IPS DF 4.7 (cell line): Measurements from ENCODE around the gene SRRM4.
"Not testable (repeated sequence)": the region's sequence is repeated elsewhere in the genome, so short reads cannot be mapped to it uniquely, and the experiment has no call there.

Experiments
- DNase-seq: peaks from one replicate; pipeline ENCODE4 v3.0.0-alpha.2; 2013; ENCODE audit warnings: low spot score; ENCODE audit errors: extremely low read depth

The SRRM4 gene

GRCh38 chr12:119068129-119068856 lies 87.0 kb downstream of the SRRM4 start:
- DNase-seq: no peak

- no peak for DNase-seq
Observed at GRCh38 chr12:119069147-119069642, 87.9 kb downstream of the SRRM4 start.

- no peak for DNase-seq
Observed at GRCh38 chr12:119071176-119071575, 89.8 kb downstream of the SRRM4 start.

- DNase-seq: no peak
Observed at GRCh38 chr12:119071638-119072231, 90.4 kb downstream of the SRRM4 start.

- no peak for DNase-seq
Observed at GRCh38 chr12:119072440-119072839, 91.1 kb downstream of the SRRM4 start.

- DNase-seq: no peak
Observed at GRCh38 chr12:119075222-119075787, 94.0 kb downstream of the SRRM4 start.

GRCh38 chr12:119075918-119076317 lies 94.6 kb downstream of the SRRM4 start:
- no peak for DNase-seq

- DNase-seq: no peak
Observed at GRCh38 chr12:119079530-119079929, 98.2 kb downstream of the SRRM4 start.

- no peak for DNase-seq
Observed at GRCh38 chr12:119082016-119082415, 100.7 kb downstream of the SRRM4 start.

GRCh38 chr12:119082496-119082895 lies 101.2 kb downstream of the SRRM4 start:
- DNase-seq: no peak

GRCh38 chr12:119088685-119089379 lies 107.5 kb downstream of the SRRM4 start:
- no peak for DNase-seq

GRCh38 chr12:119089380-119090013 lies 108.2 kb downstream of the SRRM4 start:
- peak; percentile 93 for DNase-seq

- no peak for DNase-seq
Observed at GRCh38 chr12:119090276-119090675, 108.9 kb downstream of the SRRM4 start.

- DNase-seq: no peak
Observed at GRCh38 chr12:119090865-119091264, 109.5 kb downstream of the SRRM4 start.

GRCh38 chr12:119096429-119097202 lies 115.3 kb downstream of the SRRM4 start:
- DNase-seq: peak; percentile 46

GRCh38 chr12:119100933-119101332 lies 119.6 kb downstream of the SRRM4 start:
- no peak for DNase-seq

- DNase-seq: no peak
Observed at GRCh38 chr12:119102274-119102673, 120.9 kb downstream of the SRRM4 start.

- no peak for DNase-seq
Observed at GRCh38 chr12:119102714-119103113, 121.4 kb downstream of the SRRM4 start.

GRCh38 chr12:119104969-119105368 lies 123.6 kb downstream of the SRRM4 start:
- not testable (repeated sequence) for DNase-seq

- no peak for DNase-seq
Observed at GRCh38 chr12:119113496-119113986, 132.2 kb downstream of the SRRM4 start.

- DNase-seq: no peak
Observed at GRCh38 chr12:119114294-119114693, 133.0 kb downstream of the SRRM4 start.
